ENCODE results near the gene PON3. TPM values are rescaled to one million over a fixed set of nuclear protein-coding genes. Genes with fewer than 3 reads are reported as not detected.

The PON3 gene
- total RNA-seq, 4 donors from 2014 or later, result 0.29 to 0.61 (median 0.49) TPM; not detected in 1

- Histone ChIP-seq H3K4me1 (peaks cover 0 to 4% of the 10 kb centered on the region in 2 donors), H3K36me3 (no peaks in the 10 kb centered on the region), H3K9me3 (no peaks in the 10 kb centered on the region), H3K4me3 (peak overlapping the region; percentile 67 to 83 (median 76)), H3K27me3 (no peaks in the 10 kb centered on the region), H3K27ac (peak overlapping the region; percentile 76 to 91 (median 90))
- no peak for TF ChIP-seq CTCF (IDR thresholded peaks at IDR 0.05 in 4 of 5, conservative IDR thresholded peaks at IDR 0.05 in 1 of 5)
- TF ChIP-seq POLR2A (IDR thresholded peaks at IDR 0.05), result no peak
- no peak for ATAC-seq
- intact Hi-C loops (cut with DNase I; ENCODE audit: low total_unique reads), result loop anchor here (2.0 kb wide), 1 partner anchor 43 kb away; no protein-coding TSS in a partner anchor
- in situ Hi-C loops (cut with MboI; ENCODE audit: low sequenced_read_pairs in 4 of 4), result no loop called here
- no peak for DNase-seq
These were observed 37.9 kb upstream of the PON3 start for GRCh38 chr7:95433952-95434556.

DNA sequence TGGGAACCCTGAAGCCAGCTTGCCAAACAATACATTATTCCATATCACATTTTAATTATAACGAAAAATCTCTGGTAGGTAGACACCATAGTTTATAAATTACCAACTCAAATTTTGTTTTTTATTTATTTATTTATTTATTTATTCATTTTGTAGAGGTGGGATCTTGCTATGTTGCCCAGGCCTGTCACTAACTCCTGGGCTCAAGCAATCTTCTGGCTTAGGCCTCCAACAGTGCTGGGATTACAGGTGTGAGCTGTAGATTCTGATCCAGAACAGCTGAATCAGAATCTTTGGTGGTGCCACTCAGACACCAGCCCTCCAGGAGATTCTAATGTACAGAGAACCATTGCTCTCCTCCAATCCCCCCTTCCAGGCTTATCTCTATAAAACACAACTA lies 37.0 kb upstream of the PON3 start:
- H3K27me3 ChIP-seq, result no peaks in the 10 kb centered on the region
- no peaks in the 10 kb centered on the region for H3K36me3 ChIP-seq
- DNase-seq (no peak), ATAC-seq (no peak)
- H3K9me3 ChIP-seq, result no peaks in the 10 kb centered on the region
- H3K4me1 ChIP-seq, result peaks cover 0 to 4% of the 10 kb centered on the region in 2 donors
- in situ Hi-C loops (cut with MboI; ENCODE audit: low sequenced_read_pairs in 4 of 4), result no loop called here
- no peak for TF ChIP-seq POLR2A (IDR thresholded peaks at IDR 0.05)
- no peak for TF ChIP-seq CTCF (IDR thresholded peaks at IDR 0.05 in 4 of 5, conservative IDR thresholded peaks at IDR 0.05 in 1 of 5)
- intact Hi-C loops (cut with DNase I; ENCODE audit: low total_unique reads), result no loop called here
- no peak overlapping the region for H3K4me3 ChIP-seq
- H3K27ac ChIP-seq, result peak overlapping the region in 1 of 4 donors; percentile 89

DNA sequence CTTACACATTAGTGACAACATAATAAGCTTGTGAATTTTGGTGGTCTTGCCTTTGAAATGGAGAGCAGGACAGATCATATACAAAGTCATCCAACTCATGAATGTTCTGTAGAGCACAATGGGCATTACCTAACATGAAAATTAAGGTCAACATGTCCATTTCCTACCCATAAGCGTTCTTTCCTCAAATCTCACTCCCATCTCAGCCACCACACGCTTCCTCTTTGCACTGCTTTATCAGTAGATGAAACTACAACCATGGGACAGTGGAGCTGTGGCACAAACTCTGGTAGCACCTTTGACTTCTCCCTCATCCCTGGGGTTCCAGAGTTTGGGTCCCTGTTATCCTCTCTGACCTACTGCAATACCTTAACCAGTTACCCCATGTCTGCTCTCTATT lies 36.4 kb upstream of the PON3 start:
- no peaks in the 10 kb centered on the region for H3K27me3 ChIP-seq
- DNase-seq, result no peak
- in situ Hi-C loops (cut with MboI; ENCODE audit: low sequenced_read_pairs in 4 of 4) (no loop called here), intact Hi-C loops (cut with DNase I; ENCODE audit: low total_unique reads) (no loop called here)
- no peaks in the 10 kb centered on the region for H3K9me3 ChIP-seq
- H3K4me1 ChIP-seq, result peaks cover 0 to 4% of the 10 kb centered on the region in 2 donors
- no peak overlapping the region for H3K4me3 ChIP-seq
- no peak for ATAC-seq
- TF ChIP-seq CTCF (IDR thresholded peaks at IDR 0.05 in 4 of 5, conservative IDR thresholded peaks at IDR 0.05 in 1 of 5), result no peak
- no peak for TF ChIP-seq POLR2A (IDR thresholded peaks at IDR 0.05)
- no peaks in the 10 kb centered on the region for H3K36me3 ChIP-seq
- no peak overlapping the region for H3K27ac ChIP-seq

DNA sequence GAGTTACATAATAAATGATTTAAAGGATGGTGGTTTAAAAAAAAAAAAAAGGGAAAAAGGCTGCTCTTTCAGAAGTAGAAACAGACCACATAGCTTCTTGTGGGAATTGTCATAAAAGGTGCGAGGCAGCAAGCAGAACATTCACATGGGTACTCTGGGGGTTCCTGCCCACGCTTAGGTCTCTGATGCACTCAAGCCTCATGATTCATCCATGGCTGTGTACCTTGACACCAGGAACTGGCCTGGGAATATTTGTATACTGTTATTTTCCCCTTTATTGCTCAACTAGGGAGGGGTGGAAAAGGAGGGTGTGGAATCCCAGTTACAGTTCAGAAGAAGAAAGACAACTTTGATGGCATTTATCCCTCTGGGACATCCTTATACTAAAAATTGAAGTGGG lies 34.7 kb upstream of the PON3 start:
- in situ Hi-C loops (cut with MboI; ENCODE audit: low sequenced_read_pairs in 4 of 4), result no loop called here
- ATAC-seq (no peak), DNase-seq (no peak)
- no peak overlapping the region for H3K4me3 ChIP-seq
- intact Hi-C loops (cut with DNase I; ENCODE audit: low total_unique reads), result no loop called here
- peaks cover 0 to 4% of the 10 kb centered on the region in 2 donors for H3K4me1 ChIP-seq
- H3K27ac ChIP-seq, result no peak overlapping the region
- H3K9me3 ChIP-seq, result no peaks in the 10 kb centered on the region
- no peaks in the 10 kb centered on the region for H3K27me3 ChIP-seq
- TF ChIP-seq CTCF (IDR thresholded peaks at IDR 0.05 in 4 of 5, conservative IDR thresholded peaks at IDR 0.05 in 1 of 5), result no peak
- TF ChIP-seq POLR2A (IDR thresholded peaks at IDR 0.05), result no peak
- H3K36me3 ChIP-seq, result no peaks in the 10 kb centered on the region
